Measurements from ENCODE around the gene RUNX1.

GRCh38 chr21:34952701-34953100, 96.4 kb downstream of the RUNX1 start:
- TF ChIP-seq CTCF (IDR thresholded peaks at IDR 0.05; ENCODE audit: low read depth, low read length) (no peak), EZH2phosphoT487 (IDR thresholded peaks at IDR 0.05; ENCODE audit: low read depth) (no peak)
